Panc1 (cell line): ENCODE data around the gene NSL1. TPM values are rescaled to one million over a fixed set of nuclear protein-coding genes. Genes with fewer than 3 reads are reported as not detected.

Experiments
- ATAC-seq: fragments of 200-7000 bp; cut with Tn5 transposase; 2 replicates; pipeline ENCODE4 v1.9.1; 2020; ENCODE audit warnings: mild to moderate bottlenecking, moderate library complexity
- BruUV-seq: library from RNA; stranded (reverse); fragments of 400-500 nt; replicated peaks from 2 replicates; lab custom pipeline; 2021; lab: Mats Ljungman, UMichigan
- CTCF ChIA-PET: fragments of 300-600 bp; sonication (Branson Sonifier 250); formaldehyde crosslinking; loops from one replicate; lab custom pipeline; 2022; ENCODE audit warnings: antibody characterized with exemption; lab: Charles Lee
- POLR2A ChIA-PET: fragments of 300-600 bp; sonication (Branson Sonifier 250); formaldehyde crosslinking; loops from one replicate; lab custom pipeline; 2022; ENCODE audit warnings: antibody characterized with exemption; lab: Charles Lee
- DNase-seq: peaks from one replicate; pipeline ENCODE4 v3.0.0-alpha.2; 2010; ENCODE audit warnings: low read depth, low spot score
- H3K27ac ChIP-seq: 2 replicates; pipeline ENCODE4 v1.5.1; 2011; ENCODE audit warnings: mild to moderate bottlenecking, low read length, inconsistent platforms
- H3K27me3 ChIP-seq: fragments of 200-500 bp; sonication (Bioruptor generic); 2 replicates; pipeline ENCODE4 v1.6.0; 2014; ENCODE audit warnings: low read length, inconsistent platforms; ENCODE audit not compliant: control insufficient read depth, insufficient read depth
- H3K36me3 ChIP-seq: fragments of 200-500 bp; sonication (Bioruptor generic); 2 replicates; pipeline ENCODE4 v1.5.1; 2014; ENCODE audit warnings: inconsistent platforms, mild to moderate bottlenecking, low read length, moderate library complexity; ENCODE audit not compliant: control insufficient read depth, insufficient read depth
- H3K4me1 ChIP-seq: 2 replicates; pipeline ENCODE4 v1.5.1; 2011; ENCODE audit warnings: inconsistent platforms, mild to moderate bottlenecking, low read length, moderate library complexity; ENCODE audit not compliant: control insufficient read depth, insufficient read depth
- H3K4me3 ChIP-seq, 2 experiments: 2 replicates each; pipeline ENCODE4 v1.5.1; 2011 to 2012; ENCODE audit warnings: low read depth in 2 of 2, low read length in 2 of 2, mild to moderate bottlenecking in 2 of 2, inconsistent platforms in 1 of 2, moderate library complexity in 1 of 2
- H3K9me3 ChIP-seq: fragments of 200-500 bp; sonication (Bioruptor generic); 2 replicates; pipeline ENCODE4 v1.5.1; 2014; ENCODE audit warnings: low read depth, mild to moderate bottlenecking, inconsistent platforms, low read length, moderate library complexity; ENCODE audit not compliant: control insufficient read depth, insufficient read depth
- POLR2AphosphoS5 ChIP-seq: IDR thresholded peaks from 2 replicates; pipeline ENCODE4 v1.6.1; 2012; ENCODE audit warnings: mild to moderate bottlenecking, low read depth, low read length, moderate library complexity
- SIN3A ChIP-seq: IDR thresholded peaks from 2 replicates; pipeline ENCODE4 v1.6.1; 2012; ENCODE audit warnings: low read depth, mild to moderate bottlenecking, low read length, moderate library complexity, borderline replicate concordance; ENCODE audit not compliant: insufficient read depth
- TCF7L2 ChIP-seq: IDR thresholded peaks from 2 replicates; pipeline ENCODE4 v1.6.1; 2011; ENCODE audit warnings: mild to moderate bottlenecking, low read depth, low read length, inconsistent platforms
- in situ Hi-C: cut with HindIII; loops from 2 replicates; pipeline ENCODE4 v1.10.0; 2016; ENCODE audit warnings: low sequenced_read_pairs, low pct_unique_long_range_greater_than_20kb
- intact Hi-C: fragments of 100-400 bp; cut with micrococcal nuclease; formaldehyde crosslinking; loops from one replicate; pipeline ENCODE4 v1.10.0; 2022; ENCODE audit not compliant: unreplicated experiment
- total RNA-seq: library from RNA; stranded (reverse); gene quantifications from one replicate; pipeline ENCODE4 v1.2.1, GENCODE V29; 2021; ENCODE audit not compliant: unreplicated experiment
- TF ChIP-seq, protein P1 (sequence below), 2 experiments: IDR thresholded peaks; 2 replicates each; pipeline ENCODE4 v1.6.1; 2011 to 2012; ENCODE audit warnings: low read depth in 2 of 2, control low read depth in 1 of 2, low read length in 1 of 2, mild to moderate bottlenecking in 1 of 2, moderate library complexity in 1 of 2; ENCODE audit not compliant: insufficient read depth in 1 of 2
- TF ChIP-seq, protein P2 (sequence below): fragments of 450-650 bp; IDR thresholded peaks from 2 replicates; pipeline ENCODE4 v1.5.1; 2017; ENCODE audit warnings: mild to moderate bottlenecking

The NSL1 gene
- total RNA-seq, 1 experiment from 2014 or later: 21.8 TPM

DNA sequence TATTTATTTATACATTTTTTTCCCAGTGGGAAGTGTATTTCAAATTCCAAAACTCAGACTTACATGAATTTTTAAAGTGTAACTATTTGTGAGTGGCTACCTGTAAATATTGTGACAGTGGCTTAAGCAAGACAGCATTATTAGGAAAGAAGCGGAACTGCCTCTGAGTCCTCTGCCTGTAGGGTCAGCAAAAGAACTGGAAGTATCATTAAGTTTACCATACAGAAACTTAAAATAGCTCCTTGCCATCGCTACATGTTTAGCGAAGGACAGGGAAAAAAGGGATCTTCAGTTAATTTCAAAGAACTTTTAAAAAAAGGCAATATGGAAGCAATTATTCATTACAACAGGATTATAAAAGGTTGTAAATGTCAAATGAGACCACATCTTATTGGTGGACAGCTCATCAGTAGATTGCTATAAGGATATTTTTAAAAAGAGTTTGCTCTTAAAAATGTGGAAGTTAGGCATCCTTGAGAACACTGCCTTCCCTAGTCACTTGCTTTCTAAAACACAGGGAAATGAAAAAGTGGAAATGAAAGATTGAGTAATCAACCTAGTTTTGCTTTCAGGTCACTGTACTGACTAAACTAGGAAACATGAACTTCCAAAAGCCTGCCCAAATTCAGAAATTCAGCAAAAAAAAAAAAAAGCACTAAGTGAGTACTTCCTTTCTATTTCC lies 39.2 kb downstream of the NSL1 start:
- no peak for DNase-seq
- ChIA-PET POLR2A (no interaction called here), CTCF (interaction anchor here (0.7 kb wide), 1 partner anchor 225 kb away, joined by 5 read pairs; no protein-coding TSS in a partner anchor)
- no peak for ATAC-seq
- Histone ChIP-seq H3K9me3 (no peaks in the 10 kb centered on the region), H3K4me1 (no peaks in the 10 kb centered on the region), H3K4me3 (no peak overlapping the region), H3K36me3 (no peaks in the 10 kb centered on the region), H3K27me3 (no peaks in the 10 kb centered on the region), H3K27ac (no peak overlapping the region)
- intact Hi-C loops (no loop called here), in situ Hi-C loops (no loop called here)
- TF ChIP-seq, protein P1, sequence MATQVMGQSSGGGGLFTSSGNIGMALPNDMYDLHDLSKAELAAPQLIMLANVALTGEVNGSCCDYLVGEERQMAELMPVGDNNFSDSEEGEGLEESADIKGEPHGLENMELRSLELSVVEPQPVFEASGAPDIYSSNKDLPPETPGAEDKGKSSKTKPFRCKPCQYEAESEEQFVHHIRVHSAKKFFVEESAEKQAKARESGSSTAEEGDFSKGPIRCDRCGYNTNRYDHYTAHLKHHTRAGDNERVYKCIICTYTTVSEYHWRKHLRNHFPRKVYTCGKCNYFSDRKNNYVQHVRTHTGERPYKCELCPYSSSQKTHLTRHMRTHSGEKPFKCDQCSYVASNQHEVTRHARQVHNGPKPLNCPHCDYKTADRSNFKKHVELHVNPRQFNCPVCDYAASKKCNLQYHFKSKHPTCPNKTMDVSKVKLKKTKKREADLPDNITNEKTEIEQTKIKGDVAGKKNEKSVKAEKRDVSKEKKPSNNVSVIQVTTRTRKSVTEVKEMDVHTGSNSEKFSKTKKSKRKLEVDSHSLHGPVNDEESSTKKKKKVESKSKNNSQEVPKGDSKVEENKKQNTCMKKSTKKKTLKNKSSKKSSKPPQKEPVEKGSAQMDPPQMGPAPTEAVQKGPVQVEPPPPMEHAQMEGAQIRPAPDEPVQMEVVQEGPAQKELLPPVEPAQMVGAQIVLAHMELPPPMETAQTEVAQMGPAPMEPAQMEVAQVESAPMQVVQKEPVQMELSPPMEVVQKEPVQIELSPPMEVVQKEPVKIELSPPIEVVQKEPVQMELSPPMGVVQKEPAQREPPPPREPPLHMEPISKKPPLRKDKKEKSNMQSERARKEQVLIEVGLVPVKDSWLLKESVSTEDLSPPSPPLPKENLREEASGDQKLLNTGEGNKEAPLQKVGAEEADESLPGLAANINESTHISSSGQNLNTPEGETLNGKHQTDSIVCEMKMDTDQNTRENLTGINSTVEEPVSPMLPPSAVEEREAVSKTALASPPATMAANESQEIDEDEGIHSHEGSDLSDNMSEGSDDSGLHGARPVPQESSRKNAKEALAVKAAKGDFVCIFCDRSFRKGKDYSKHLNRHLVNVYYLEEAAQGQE (IDR thresholded peaks at IDR 0.05; ENCODE audit: insufficient read depth in 1 of 2, low read depth in 2 of 2, low read length in 1 of 2): no peak
- TF ChIP-seq POLR2AphosphoS5: no peak
- TF ChIP-seq SIN3A: no peak
- no peak for TF ChIP-seq TCF7L2
- TF ChIP-seq, protein P2, sequence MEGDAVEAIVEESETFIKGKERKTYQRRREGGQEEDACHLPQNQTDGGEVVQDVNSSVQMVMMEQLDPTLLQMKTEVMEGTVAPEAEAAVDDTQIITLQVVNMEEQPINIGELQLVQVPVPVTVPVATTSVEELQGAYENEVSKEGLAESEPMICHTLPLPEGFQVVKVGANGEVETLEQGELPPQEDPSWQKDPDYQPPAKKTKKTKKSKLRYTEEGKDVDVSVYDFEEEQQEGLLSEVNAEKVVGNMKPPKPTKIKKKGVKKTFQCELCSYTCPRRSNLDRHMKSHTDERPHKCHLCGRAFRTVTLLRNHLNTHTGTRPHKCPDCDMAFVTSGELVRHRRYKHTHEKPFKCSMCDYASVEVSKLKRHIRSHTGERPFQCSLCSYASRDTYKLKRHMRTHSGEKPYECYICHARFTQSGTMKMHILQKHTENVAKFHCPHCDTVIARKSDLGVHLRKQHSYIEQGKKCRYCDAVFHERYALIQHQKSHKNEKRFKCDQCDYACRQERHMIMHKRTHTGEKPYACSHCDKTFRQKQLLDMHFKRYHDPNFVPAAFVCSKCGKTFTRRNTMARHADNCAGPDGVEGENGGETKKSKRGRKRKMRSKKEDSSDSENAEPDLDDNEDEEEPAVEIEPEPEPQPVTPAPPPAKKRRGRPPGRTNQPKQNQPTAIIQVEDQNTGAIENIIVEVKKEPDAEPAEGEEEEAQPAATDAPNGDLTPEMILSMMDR: no peak
- BruUV-seq: no TSS peak

DNA sequence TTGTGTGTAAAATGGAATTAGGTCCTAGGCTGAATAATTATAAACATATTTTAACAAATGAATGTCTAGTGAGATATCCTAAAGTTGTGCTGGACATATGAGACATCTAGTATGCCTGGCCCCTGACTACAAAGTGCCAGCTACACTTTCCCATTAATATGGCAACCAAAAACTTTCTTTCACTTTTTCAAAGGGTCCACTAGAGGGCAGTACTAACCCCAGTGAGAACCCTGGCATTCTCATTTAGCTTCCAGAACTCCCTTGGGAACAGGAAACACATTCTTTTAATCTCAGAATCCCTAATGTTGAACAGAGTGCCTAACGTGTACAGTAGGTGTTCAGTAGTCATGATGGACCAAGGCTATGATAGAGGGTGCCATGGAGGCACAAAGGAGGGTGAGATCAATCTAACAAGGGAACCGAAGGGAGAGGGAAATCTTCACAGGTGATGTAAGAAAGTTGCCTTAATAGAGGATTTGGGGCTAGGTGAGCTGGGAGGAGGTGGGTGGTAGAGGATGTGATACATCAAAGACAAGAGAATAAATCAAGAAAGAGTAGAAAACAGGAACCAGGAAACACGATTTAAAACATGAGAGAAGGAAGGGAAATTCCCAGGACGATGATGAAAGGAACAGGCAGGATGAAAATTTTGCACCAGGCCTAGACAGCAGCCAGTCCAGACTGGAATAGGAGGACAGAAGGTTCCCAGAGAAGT lies 41.6 kb downstream of the NSL1 start:
- Histone ChIP-seq H3K27me3 (no peaks in the 10 kb centered on the region), H3K9me3 (no peaks in the 10 kb centered on the region), H3K36me3 (no peaks in the 10 kb centered on the region), H3K27ac (no peak overlapping the region), H3K4me3 (no peak overlapping the region), H3K4me1 (no peaks in the 10 kb centered on the region)
- peak; percentile 28 for DNase-seq
- ChIA-PET CTCF (interaction anchor here (0.6 to 1.6 kb wide), 5 partner anchors 9 to 273 kb away, joined by 3 to 13 read pairs (median 3); no protein-coding TSS in a partner anchor), POLR2A (no interaction called here)
- BruUV-seq: no TSS peak
- in situ Hi-C loops (no loop called here), intact Hi-C loops (no loop called here)
- TF ChIP-seq, protein P2: peak; percentile 87
- no peak for TF ChIP-seq POLR2AphosphoS5
- TF ChIP-seq, protein P1 (IDR thresholded peaks at IDR 0.05; ENCODE audit: insufficient read depth in 1 of 2, low read depth in 2 of 2, low read length in 1 of 2): no peak
- TF ChIP-seq TCF7L2: no peak
- ATAC-seq: peak; percentile 89
